Stimulated activated CD4-positive, alpha-beta T cell treated with anti-CD3 and anti-CD28 coated beads, Interleukin-2, amount 100 ng/mL, for 24 hours (primary cell): ENCODE data around the gene WHRN.

ENCODE experiments used
- DNase-seq, 2 donors: peaks; one replicate each; pipeline ENCODE4 v3.0.0-alpha.2; 2020

WHRN gene

DNA sequence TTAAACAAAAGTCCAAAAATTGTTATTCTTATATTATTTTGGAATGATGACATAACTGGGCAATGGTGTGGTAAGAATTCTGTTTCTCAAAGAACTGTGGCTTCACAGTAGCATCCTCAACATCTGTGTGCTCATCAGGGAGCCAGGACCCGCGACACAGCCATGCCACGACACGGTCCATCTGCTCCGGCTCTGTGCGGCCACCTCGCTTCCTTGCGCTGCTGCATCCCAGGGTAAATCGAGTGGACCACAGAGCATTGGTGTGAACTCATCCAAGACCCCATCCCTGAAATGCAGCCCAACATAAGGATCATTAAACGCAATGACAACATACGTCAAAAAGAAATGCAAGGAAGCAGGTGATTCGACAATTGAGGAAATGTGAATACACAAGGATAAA, 15.3 kb downstream of the WHRN start:
- no peak for DNase-seq

DNA sequence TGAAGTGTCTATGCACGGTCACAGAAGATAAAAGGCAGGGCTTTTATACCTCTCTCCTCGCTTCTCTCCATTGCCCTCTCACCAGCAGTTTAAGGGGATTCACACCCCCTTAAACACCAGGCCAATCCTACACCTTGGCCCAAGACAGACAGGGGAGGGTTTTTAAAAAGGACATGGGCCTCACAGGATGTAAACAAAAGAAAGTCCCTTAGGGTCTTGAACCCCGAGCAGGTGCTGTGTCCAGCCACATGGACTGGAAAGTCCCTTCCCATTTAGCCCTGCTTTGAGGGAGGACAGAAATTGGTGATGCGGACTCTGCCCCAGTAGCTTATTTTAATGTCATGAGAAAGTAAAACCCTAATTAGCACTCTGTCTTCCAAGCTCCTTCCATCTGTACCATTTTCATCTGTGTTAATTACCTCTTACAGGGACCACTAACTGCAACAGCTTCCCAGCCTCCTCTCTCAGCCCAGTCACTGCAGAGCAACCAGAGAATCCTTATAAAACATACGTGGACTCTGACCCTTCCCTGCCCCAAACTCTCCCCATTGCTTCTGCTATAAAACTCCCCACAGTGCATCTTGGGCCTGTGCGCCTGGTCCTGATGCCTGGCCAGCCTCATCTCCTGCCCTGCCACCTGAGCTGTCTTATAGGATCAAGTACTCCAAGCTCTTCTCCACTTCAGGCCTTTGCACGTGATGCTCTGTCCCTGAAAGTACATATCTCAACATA, 16.7 kb downstream of the WHRN start:
- DNase-seq = no peak

DNA sequence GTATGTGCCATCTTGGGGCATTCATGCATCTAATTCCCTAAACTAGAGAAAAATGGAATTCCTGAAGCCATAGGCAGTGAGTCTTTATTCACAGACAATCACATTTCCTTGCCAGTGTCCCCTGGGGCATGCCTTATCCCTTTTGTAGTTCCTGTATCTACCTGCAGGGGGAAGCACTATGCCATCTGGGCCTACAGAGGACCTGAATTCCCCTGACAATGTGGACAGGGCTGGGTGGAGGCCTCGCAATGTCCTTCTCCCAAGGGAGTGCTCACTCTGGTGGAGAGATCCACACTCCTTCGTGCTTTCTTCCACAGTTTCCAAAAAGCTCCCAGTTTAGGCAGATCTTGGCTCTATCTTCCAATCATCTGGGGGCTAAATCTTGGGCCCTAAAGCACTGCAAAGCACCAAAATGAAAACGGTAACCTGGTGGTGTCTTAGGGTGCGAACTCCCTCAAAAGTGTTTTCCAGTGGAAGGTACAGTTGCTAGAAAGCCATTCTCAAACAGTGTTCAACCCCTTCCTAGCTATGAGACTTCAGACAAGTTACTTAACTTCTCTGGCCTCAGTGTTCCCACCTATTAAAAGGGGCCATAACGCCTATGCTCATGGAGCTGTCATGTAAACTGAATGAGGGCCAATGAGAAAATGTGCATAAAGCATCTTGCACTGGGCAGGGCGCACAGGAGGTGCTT, 17.5 kb downstream of the WHRN start:
- peak; percentile 47 to 67 for DNase-seq

DNA sequence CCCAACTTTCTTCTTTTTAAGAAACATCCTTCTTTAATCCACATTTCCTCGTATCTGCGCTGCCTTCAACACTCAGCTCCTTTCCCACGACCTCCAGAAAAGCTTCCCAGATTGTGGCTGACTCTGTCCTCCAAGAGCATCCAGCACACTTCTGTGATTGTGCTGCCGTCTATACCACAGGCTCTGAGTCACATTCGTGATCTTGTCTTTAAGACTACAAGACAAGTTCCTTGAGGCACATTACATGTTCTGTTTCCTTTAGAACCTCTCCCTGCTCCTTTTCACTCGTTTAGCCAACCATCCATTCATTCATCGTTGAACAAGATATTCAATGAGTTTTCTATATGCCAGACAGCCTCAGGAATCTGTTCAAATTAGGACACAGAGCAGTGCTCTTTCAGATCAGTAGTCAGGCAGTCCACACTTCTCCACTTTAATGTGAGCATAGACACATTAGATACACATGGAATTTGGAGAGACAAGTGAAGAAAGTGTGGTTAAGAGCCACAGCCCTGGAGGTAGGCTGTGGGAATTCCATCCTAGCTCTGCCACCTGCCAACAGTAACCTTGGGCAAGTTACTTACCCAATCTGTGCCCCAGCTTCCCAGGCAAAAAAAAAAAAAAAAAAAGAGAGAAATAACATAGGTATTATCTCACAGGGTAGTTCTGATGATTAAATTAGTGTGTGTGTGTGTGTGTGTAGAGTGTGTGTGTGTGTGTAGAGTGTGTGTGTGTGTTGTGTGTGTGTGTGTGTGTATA, 18.9 kb downstream of the WHRN start:
- no peak for DNase-seq

- DNase-seq = peak; percentile 48 to 49
Observed at GRCh38 chr9:114484854-114485443, 20.3 kb downstream of the WHRN start.

DNA sequence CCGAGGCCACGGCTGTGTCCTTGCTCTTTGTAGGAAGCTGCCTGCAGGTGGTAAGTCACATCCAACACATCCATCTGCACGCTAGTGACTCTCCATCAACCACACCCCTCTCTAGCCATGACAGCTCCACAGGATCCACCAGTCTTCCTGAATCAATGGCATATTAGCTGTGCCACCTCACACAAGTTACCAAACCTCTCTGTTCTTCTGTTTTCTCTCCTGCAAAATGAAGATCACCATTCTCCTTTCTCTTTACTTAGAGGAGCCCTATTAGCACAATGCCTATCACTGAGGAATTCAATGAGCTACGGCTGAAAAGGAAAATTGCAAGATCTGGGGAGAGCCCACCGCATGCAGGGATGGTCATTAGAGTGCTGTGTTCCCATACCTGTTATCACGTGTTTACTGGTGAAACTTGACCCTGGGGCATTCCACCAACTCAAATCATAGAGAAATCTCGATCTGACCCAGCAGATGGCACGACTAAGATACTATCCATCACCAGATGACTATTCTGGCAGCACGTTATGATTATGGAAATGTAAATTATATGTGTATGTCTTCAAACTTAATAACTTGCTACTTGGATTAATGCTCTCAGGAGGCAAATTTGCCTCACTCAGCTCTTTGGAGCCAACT, 20.9 kb downstream of the WHRN start:
- no peak for DNase-seq

- no peak for DNase-seq
Observed at GRCh38 chr9:114483499-114483898, 21.8 kb downstream of the WHRN start.

- DNase-seq = no peak
Observed at GRCh38 chr9:114482593-114482992, 22.7 kb downstream of the WHRN start.

DNA sequence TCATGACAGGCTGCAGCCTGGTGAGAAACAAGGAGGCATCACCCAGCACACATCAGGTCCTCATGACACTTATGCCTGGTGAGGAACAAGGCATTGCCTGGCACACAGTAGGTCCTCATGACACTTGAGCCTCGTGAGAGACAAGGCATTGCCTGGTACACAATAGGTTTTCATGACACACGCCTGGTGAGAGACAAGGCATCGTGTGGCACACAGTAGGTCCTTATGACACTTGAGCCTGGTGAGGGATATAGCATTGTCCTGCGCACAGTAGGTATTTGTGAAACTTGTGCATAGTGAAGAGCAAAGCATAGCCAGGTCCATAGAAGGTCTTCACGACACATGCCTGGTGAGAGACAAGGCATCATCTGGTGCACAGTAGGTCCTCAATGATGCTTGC, 23.5 kb downstream of the WHRN start:
- DNase-seq = no peak

DNA sequence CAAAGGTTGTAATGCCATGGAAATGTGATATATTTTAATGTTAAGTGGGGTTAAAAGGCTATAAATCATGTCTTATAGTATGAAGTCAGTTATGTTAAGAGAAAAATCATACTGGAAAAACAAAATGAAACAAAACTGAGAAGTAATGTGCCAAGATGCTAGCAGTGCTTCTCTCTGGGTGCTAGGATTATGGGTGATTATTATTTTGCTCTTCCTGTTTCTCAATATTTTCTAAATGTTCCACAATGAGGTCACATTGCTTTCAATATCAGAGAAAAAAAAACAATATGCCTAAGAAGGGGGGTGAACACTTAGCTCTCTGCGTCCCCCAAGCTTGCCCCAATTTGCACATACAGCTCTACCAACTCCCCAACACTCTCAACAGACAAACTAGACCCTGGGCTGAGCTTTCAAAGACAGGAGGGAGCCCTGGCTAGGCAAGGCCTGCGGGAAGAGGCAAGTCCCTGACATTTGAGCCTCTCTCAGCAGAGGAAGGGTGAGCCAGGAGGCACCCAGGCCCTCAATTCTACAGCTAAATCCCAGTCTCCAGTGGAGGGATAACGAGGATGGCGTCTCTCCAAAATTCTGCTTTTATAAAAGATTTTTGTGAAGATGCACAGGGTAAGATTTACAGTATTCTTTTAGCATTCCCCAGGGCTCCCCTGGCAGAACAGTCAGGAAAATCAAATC, 24.4 kb downstream of the WHRN start:
- no peak for DNase-seq

GRCh38 chr9:114478871-114479270, 26.4 kb downstream of the WHRN start:
- DNase-seq = no peak

DNA sequence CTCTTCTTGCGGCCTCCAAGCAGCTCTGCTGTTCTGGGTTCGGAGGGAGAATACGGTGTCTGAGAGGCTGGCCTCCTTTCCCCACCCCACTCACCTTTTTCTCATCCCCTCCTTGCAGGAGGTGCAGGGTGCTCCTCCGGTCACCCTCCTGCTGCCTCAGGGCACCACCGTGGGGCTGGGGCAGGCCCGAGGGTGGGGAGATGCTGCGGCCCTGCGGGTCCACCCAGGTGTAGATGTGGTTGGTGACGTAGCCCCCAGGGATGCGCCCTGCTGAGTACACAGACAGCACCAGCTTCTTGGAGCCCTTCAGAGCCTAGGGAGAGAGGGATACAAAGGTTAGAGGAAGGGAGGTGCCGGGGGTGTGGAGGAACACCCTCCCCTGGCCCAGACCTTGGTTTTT, 26.8 kb downstream of the WHRN start:
- DNase-seq = no peak

DNA sequence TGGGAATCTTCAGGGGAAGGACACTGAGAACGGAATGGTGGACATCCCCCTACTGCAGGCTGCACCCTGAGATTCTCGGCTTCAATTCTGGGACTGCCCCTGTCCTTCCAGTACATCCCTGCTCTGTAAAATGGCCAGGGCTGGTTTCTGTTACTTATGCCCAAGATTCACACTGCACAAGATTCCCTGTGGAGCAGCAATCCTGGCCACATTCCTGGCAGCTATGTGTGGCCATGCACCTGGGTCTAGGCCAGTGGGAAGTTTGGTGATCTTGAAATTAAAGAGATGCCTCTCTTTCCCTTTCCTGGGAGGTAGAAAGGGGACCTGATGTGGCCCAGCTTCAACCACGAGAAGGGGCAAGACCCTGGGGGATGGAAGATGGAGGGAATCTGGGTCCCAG, 27.6 kb downstream of the WHRN start:
- DNase-seq = no peak

DNA sequence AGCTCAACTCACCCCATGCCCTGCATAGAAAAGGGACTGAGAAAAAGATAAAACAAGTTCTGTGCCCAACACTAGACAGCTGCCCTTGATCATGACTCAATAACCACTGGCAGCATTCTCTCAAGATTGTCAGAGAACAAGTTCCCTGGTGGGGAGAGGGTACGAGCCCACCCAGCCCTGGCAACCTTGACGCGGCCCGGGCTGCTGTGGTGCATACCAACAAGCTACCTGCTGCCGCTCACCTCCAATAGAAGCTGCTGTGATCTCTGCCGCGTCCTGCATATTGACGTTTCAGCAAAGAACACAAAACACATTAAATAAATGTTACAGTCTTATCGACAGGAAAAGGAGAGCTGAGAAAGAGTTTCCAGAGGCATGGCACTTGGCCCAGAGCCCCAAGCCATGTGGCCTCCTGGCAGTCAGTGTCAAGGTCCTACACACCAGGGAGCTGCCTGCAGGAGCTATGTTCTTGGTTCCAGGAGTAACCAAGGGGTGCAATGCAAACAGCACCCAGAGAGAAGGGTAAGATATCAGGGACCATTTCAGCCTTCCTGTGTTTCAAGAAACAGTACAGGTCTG, 28.3 kb downstream of the WHRN start:
- DNase-seq = no peak

- no peak for DNase-seq
Observed at GRCh38 chr9:114475412-114476135, 29.7 kb downstream of the WHRN start.

- DNase-seq = no peak
Observed at GRCh38 chr9:114474425-114474824, 30.8 kb downstream of the WHRN start.

DNA sequence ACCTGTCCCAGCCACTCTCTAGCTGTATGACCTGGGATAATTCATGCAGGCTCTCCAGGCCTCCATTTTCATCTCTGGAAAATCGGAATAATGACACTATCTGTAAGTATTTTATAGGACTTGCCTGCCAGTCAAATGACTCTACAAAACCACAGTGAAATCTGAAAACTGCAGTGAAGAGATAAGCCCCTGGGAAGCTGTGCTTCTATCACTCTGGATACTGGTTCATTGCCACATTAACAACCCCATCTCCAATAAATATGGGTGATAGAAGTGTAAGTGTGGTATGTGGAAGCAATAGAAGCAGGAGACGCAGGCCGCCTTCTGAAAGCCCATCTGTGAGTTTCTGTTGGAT, 31.8 kb downstream of the WHRN start:
- DNase-seq = no peak

DNA sequence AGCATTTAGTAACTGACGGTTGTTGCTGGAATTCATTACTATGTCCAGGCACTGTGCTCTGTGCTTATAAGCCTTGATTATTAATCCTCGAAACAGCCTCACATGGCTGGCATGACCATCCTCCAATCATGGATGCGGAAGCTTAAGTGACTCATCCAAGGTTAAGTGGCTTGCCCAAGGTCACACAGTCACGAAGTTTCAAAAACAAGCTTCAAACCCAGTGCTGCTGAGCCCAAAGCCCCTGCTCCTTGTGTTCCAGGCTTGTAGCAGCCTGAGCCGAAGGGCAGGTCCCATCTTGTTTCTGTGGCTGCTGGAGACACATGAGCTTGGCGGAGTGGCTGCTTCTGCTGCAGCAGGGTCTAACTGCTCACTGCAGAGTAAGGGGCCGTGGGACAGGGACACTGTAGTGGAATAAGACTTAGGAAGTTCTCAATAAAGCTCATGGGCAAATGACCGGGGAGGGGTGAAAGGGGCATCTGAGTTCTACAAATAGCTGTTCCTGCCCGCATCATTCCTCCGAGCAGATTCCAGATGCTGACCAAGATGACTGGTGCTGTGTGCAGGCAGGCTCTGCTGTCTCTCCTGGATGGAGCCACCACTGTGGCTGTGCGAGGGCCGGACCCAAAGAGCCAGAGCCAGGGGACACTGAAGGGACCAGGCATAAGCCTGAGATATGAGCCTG, 32.4 kb downstream of the WHRN start:
- no peak for DNase-seq

DNA sequence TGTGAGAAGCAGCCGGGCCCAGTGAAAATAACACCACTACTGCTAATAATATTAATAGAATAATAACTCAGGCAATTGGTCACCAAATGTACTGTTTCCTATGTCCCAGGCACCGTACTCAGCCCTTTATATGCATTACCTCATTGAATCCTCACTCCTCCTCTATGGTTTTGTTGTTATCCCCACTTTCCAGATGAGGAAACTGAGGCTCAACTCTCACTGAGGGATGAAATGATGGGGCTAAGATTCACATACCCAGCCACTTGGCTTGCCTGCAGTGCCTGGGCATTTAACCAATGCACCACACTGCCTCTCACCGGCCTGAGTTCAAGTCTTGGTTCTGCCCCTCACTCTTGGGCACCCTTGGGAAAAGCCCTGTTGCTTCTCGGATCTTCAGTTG, 34.1 kb downstream of the WHRN start:
- DNase-seq = no peak

GRCh38 chr9:114470581-114470980, 34.7 kb downstream of the WHRN start:
- DNase-seq = no peak

- DNase-seq = no peak
Observed at GRCh38 chr9:114470121-114470520, 35.2 kb downstream of the WHRN start.
